Suprapubic skin (tissue), 4 donors: Measurements from ENCODE around the gene NRP1. TPM values are rescaled to one million over a fixed set of nuclear protein-coding genes. Genes with fewer than 3 reads are reported as not detected.
"Not testable (repeated sequence)": the region's sequence is repeated elsewhere in the genome, so short reads cannot be mapped to it uniquely, and the experiment has no call there.

Source experiments
- DNase-seq, 2 donors: peaks; one replicate each; pipeline ENCODE4 v3.0.0-alpha.2; 2019; ENCODE audit warnings: low spot score in 2 of 2
- H3K27ac ChIP-seq: fragments of 200-600 bp; sonication (generic); one replicate; pipeline ENCODE4 v1.5.1; 2019
- H3K27me3 ChIP-seq: fragments of 200-600 bp; sonication (generic); one replicate; pipeline ENCODE4 v1.5.1; 2019
- H3K36me3 ChIP-seq: fragments of 200-600 bp; sonication (generic); one replicate; pipeline ENCODE4 v1.5.1; 2019
- H3K4me1 ChIP-seq: fragments of 200-600 bp; sonication (generic); one replicate; pipeline ENCODE4 v1.5.1; 2019
- H3K4me3 ChIP-seq: fragments of 200-600 bp; sonication (generic); one replicate; pipeline ENCODE4 v1.5.1; 2019; ENCODE audit warnings: mild to moderate bottlenecking
- H3K9me3 ChIP-seq: fragments of 200-600 bp; sonication (generic); one replicate; pipeline ENCODE4 v1.5.1; 2019
- CTCF ChIP-seq, 2 donors: fragments of 200-600 bp in 1 of 2; fragments of 450-650 bp in 1 of 2; sonication (generic) in 1 of 2; IDR thresholded peaks; one replicate each; pipeline ENCODE4 v1.5.1; 2016 to 2019; ENCODE audit warnings: antibody characterized with exemption in 2 of 2, mild to moderate bottlenecking in 1 of 2, moderate library complexity in 1 of 2
- EP300 ChIP-seq: sonication (generic); formaldehyde crosslinking; IDR thresholded peaks from one replicate; pipeline ENCODE4 v1.6.1; 2017; ENCODE audit warnings: antibody characterized with exemption
- POLR2A ChIP-seq, 2 donors: fragments of 450-650 bp; IDR thresholded peaks; one replicate each; pipeline ENCODE4 v1.6.1; 2017; ENCODE audit warnings: antibody characterized with exemption in 2 of 2, mild to moderate bottlenecking in 2 of 2, moderate library complexity in 2 of 2
- POLR2AphosphoS5 ChIP-seq, 3 donors: sonication (generic); formaldehyde crosslinking; IDR thresholded peaks; one replicate each; pipeline ENCODE4 v1.6.1; 2017; ENCODE audit warnings: antibody characterized with exemption in 3 of 3
- WGBS: methylation state at CpG from one replicate; pipeline ENCODE4 v1.1.5; 2018; 5-methylcytosine and 5-hydroxymethylcytosine counted together
- total RNA-seq, 4 donors: library from RNA; depleted of rRNA; stranded (reverse); fragments of >200 nt; gene quantifications; one replicate each; pipeline ENCODE4 v1.1.0, GENCODE V29; 2016

Gene NRP1
- total RNA-seq, 4 donors from 2014 or later, result 9.5 to 23.7 (median 18.2) TPM

- Histone ChIP-seq H3K27me3 (no peaks in the 10 kb centered on the region), H3K36me3 (peaks cover 4% of the 10 kb centered on the region), H3K9me3 (no peaks in the 10 kb centered on the region), H3K27ac (no peak overlapping the region), H3K4me3 (no peak overlapping the region), H3K4me1 (peaks cover 22% of the 10 kb centered on the region)
- DNase-seq, result no peak
- TF ChIP-seq POLR2AphosphoS5 (IDR thresholded peaks at IDR 0.05) (no peak), POLR2A (IDR thresholded peaks at IDR 0.05) (no peak), EP300 (no peak), CTCF (IDR thresholded peaks at IDR 0.05) (no peak)
- WGBS, result 80% methylated on average over 2 of the region's 2 CpGs
Observed at GRCh38 chr10:33302208-33302829, 32.1 kb downstream of the NRP1 start.

- H3K27me3 ChIP-seq, result no peaks in the 10 kb centered on the region
- no peak overlapping the region for H3K4me3 ChIP-seq
- DNase-seq, result no peak
- TF ChIP-seq POLR2A (IDR thresholded peaks at IDR 0.05) (no peak), POLR2AphosphoS5 (IDR thresholded peaks at IDR 0.05) (no peak), EP300 (no peak), CTCF (IDR thresholded peaks at IDR 0.05) (no peak)
- peaks cover 12% of the 10 kb centered on the region for H3K4me1 ChIP-seq
- H3K36me3 ChIP-seq, result peaks cover 4% of the 10 kb centered on the region
- WGBS, result 91% methylated on average over 9 of the region's 9 CpGs
- H3K27ac ChIP-seq, result no peak overlapping the region
- H3K9me3 ChIP-seq, result no peaks in the 10 kb centered on the region
Observed at GRCh38 chr10:33301097-33301789, 33.2 kb downstream of the NRP1 start.

GRCh38 chr10:33300544-33300943, 33.9 kb downstream of the NRP1 start:
- H3K27me3 ChIP-seq, DNase-seq, H3K36me3 ChIP-seq, H3K4me3 ChIP-seq, H3K9me3 ChIP-seq, H3K27ac ChIP-seq: not testable (repeated sequence)
- peaks cover 12% of the 10 kb centered on the region for H3K4me1 ChIP-seq
- WGBS, result 84% methylated on average over 3 of the region's 3 CpGs

GRCh38 chr10:33298893-33299292, 35.6 kb downstream of the NRP1 start:
- Histone ChIP-seq H3K36me3 (peaks cover 4% of the 10 kb centered on the region), H3K27ac (no peak overlapping the region), H3K27me3 (no peaks in the 10 kb centered on the region), H3K9me3 (no peaks in the 10 kb centered on the region), H3K4me3 (no peak overlapping the region), H3K4me1 (no peaks in the 10 kb centered on the region)
- DNase-seq, result no peak
- WGBS, result 55% methylated on average over 2 of the region's 2 CpGs
- no peak for TF ChIP-seq POLR2A (IDR thresholded peaks at IDR 0.05)
- no peak for TF ChIP-seq CTCF (IDR thresholded peaks at IDR 0.05)
- TF ChIP-seq EP300, result no peak

- Histone ChIP-seq H3K36me3 (peaks cover 4% of the 10 kb centered on the region), H3K27me3 (no peaks in the 10 kb centered on the region), H3K4me3 (no peak overlapping the region), H3K4me1 (no peaks in the 10 kb centered on the region), H3K27ac (no peak overlapping the region), H3K9me3 (no peaks in the 10 kb centered on the region)
- DNase-seq, result no peak
- TF ChIP-seq POLR2A (IDR thresholded peaks at IDR 0.05) (no peak), EP300 (no peak), POLR2AphosphoS5 (IDR thresholded peaks at IDR 0.05) (no peak), CTCF (IDR thresholded peaks at IDR 0.05) (no peak)
- WGBS, result 85% methylated on average over 6 of the region's 6 CpGs
Observed at GRCh38 chr10:33298110-33298509, 36.4 kb downstream of the NRP1 start.
